Testis (tissue), 2 donors: ENCODE results near the gene SYNE1.

Experiments used
- CTCF ChIP-seq, 3 experiments: fragments of 450-650 bp in 2 of 3; fragments of 200-600 bp in 1 of 3; sonication (generic) in 1 of 3; IDR thresholded peaks; one replicate each; pipeline ENCODE4 v1.5.1; 2016 to 2019; ENCODE audit warnings: antibody characterized with exemption in 3 of 3, mild to moderate bottlenecking in 2 of 3, moderate library complexity in 1 of 3
- POLR2A ChIP-seq: fragments of 450-650 bp; IDR thresholded peaks from one replicate; pipeline ENCODE4 v1.6.1; 2017; ENCODE audit warnings: antibody characterized with exemption, mild to moderate bottlenecking, moderate library complexity

- TF ChIP-seq CTCF (IDR thresholded peaks at IDR 0.05) (no peak), POLR2A (no peak)
Observed at GRCh38 chr6:152122434-152122833, 514.7 kb downstream of the SYNE1 start.
